Hematopoietic multipotent progenitor cell treated with erythropoietin and hydrocortisone succinate and interleukin-3 and kit ligand, for 17 days (in vitro differentiated cells): ENCODE data around the gene CACNA2D1.
"Not testable (repeated sequence)": the region's sequence is repeated elsewhere in the genome, so short reads cannot be mapped to it uniquely, and the experiment has no call there.

Source experiments
- DNase-seq: peaks from one replicate; pipeline ENCODE4 v3.0.0-alpha.2; 2015; ENCODE audit warnings: low spot score

The CACNA2D1 gene

DNA sequence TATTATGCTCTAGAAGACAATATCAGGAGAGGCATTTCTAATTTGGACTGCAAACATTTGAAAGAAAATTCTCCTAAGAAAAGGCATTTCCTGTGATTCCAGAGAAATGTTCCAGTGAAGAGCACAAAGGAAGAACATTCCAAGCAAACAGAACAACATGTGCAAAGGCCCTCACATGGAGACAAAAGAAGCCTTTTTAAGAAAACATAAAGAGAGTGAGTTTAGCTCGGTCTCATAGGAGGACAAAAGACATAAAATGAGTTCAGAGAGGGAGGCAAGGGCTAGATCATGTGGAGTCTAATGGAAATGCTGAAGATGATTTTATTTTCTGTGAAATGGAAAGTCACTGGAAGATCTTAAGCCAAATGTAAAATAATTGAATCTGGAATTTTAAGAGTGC lies 404.0 kb downstream of the CACNA2D1 start:
- DNase-seq = no peak

GRCh38 chr7:82036146-82036886 lies 407.3 kb downstream of the CACNA2D1 start:
- DNase-seq = no peak

DNA sequence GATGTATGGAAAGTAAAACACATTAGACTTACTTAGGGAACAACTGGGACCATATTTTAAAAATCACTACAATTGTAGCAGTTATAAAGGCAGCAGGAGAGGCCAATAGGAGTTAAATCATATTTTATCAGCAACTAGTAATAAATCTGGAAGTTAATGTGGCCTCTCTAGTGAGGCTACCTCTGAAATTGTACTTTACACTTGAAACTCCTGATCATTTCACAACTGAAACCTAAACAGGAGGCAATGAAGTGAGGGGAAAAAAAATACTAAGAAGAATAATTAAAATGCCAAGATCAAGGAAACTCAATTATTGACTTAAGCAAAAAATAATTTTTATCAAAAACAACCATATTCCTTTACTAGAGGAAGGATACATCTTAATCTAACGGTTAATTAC lies 408.1 kb downstream of the CACNA2D1 start:
- no peak for DNase-seq

GRCh38 chr7:82032901-82033300 lies 410.7 kb downstream of the CACNA2D1 start:
- DNase-seq = no peak

DNA sequence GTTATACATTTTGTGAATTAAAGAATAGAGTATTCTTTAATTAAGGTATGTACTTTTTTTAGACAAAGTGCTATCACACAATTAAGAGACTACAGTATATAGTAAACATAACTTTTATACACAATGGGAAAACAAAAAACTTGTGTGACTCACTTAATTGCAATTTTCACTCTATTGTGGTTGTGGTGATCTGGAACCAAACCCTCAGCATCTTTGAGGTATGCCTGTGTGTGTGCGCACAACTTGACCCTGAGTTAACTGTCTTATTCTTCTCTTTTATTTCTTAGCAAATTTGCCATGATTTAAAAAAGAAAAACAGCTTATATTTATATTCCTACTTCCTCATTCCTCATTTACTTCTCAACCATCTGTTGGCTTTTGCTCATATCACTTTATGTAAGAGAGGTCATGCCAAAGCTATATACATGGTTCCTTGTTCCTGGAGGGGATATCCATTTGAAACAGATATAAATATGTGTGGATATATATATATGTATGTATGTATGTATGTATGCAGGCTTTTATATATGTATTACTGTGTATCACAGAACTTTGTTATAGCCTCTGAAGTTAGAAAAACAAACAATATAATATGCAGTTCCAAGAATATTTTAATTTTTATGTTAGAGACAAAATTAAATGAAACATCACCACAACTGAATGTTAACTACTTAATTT lies 414.2 kb downstream of the CACNA2D1 start:
- DNase-seq = no peak

DNA sequence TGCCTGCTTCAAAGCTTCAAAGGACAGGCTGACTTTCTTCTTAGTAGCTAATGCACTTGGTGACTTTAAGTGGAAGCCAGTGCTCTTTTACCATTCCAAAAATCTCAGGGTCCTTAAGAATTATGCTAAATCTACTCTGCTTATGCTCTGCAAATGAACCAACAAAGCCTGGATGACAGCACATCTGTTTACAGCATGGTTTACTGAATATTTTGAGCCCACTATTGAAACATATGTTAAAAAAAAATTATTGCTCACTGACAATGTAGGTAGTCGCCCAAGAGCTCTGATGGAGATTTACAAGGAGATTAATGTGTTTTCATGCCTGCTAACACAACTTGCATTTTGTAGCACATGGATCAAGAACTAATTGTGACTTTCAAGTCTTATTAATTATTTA lies 415.5 kb downstream of the CACNA2D1 start:
- no peak for DNase-seq

DNA sequence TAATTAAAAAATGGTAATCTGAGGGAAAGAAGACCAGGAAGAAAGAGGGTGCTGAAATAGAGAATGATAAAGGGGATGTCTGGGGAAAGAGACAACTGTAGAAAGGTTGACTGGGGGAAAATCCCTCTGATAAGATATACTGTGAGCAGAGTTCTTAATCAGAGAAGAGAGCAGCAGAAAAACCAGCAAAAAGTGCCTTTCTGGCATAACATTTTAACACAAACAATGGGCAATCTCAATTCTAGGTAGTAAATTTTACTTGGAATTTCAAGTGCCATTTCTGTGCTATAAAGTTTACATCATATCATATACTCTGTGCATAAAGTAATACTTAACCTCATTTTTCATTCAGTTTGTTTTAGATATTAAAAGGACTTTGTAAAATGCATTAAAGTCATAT lies 421.9 kb downstream of the CACNA2D1 start:
- no peak for DNase-seq

DNA sequence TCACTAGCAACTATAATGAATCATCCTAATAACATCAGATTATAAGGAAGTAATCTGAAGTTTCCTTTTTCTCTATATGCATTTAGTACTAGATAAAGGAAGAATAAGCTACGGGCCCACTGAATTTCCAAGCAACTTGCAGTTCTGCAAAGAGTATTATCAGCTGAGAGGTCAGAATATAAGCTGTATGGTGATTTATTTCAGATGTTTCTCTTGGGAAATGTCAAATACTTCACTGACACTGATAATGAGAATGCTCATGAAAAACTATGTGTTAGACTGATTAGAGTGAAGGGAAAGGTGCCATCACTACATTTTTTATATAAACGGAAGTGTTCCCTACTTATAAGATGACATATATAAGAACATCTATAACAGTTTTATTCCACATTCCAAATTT lies 422.5 kb downstream of the CACNA2D1 start:
- no peak for DNase-seq

GRCh38 chr7:82019551-82020475 lies 423.8 kb downstream of the CACNA2D1 start:
- no peak for DNase-seq

GRCh38 chr7:82018226-82018625 lies 425.4 kb downstream of the CACNA2D1 start:
- no peak for DNase-seq

GRCh38 chr7:82017334-82017943 lies 426.1 kb downstream of the CACNA2D1 start:
- DNase-seq = no peak

- DNase-seq = no peak
Observed at GRCh38 chr7:82015751-82016150, 427.8 kb downstream of the CACNA2D1 start.

DNA sequence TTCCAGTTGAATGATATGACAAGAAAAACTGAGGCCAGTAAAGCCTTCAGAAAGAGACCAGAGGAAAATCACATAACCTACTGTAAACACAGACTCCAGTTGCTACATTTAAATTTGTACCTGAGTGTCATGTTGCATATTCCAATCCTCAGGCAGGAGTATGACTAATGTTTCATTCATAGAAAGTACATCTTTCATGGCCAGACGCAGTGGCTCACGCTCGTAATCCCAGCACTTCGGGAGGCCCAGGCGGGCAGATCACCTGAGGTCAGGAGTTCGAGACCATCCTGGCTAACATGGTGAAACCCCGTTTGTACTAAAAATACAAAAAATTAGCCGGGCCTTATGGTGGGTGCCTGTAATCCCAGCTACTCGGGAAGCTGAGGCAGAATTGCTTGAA lies 429.0 kb downstream of the CACNA2D1 start:
- not testable (repeated sequence) for DNase-seq

DNA sequence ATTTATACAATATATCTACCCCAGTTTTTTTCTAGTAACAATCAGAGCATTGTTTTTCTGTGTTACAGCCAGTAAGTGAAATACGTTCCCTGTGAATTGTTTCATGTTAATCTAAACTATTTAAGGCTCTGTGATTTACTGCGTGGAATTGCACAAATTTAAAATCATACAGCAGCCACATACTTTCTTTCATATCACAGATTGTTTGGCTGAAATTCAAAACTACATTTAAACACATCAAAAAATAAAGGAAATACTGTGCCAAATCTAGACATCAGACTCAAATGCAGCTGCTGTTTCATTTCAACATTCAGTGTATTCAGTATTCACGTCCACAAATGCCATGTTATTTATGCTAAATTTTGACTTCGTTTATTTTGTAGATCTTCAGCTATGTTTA lies 431.1 kb downstream of the CACNA2D1 start:
- DNase-seq = no peak

DNA sequence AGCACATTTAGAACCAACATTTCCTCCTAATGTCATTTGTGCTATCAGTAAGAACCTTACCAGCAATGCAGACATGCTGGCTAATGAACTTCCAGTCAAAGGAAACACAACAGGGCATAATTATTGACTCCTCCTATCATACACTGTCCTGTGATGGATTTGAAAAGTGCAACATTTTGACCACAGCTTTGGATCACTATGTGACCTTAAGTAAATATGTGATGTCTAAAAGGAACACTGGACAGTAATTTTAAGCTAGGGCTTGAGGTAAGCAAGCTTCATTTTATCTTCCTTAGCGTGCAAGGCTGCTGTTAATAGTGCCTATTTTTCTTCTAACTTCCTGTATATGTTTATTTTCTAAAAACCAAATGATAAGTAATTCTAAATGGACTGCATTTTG lies 433.2 kb downstream of the CACNA2D1 start:
- no peak for DNase-seq

- DNase-seq = no peak
Observed at GRCh38 chr7:82007315-82007714, 436.3 kb downstream of the CACNA2D1 start.

- DNase-seq = no peak
Observed at GRCh38 chr7:82005056-82005455, 438.5 kb downstream of the CACNA2D1 start.

DNA sequence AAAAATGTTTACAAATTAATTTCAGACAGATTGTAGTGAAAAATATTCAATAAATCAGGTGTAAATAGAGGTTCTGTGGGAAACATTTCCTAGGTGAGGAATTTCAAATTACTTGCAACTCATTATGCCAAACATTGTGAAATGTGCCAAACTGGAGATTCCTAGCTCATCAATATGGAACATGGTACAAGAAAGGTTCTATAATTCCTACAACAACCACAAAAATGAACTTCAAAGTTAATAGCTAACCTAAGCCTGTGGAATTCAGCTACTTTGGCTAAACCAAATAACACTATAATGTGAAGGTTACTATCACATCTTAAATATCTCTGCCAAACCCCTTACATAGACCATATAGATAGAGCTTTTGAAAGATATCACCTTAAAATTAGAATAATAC lies 450.4 kb downstream of the CACNA2D1 start:
- DNase-seq = no peak

- no peak for DNase-seq
Observed at GRCh38 chr7:81990395-81990794, 453.2 kb downstream of the CACNA2D1 start.

DNA sequence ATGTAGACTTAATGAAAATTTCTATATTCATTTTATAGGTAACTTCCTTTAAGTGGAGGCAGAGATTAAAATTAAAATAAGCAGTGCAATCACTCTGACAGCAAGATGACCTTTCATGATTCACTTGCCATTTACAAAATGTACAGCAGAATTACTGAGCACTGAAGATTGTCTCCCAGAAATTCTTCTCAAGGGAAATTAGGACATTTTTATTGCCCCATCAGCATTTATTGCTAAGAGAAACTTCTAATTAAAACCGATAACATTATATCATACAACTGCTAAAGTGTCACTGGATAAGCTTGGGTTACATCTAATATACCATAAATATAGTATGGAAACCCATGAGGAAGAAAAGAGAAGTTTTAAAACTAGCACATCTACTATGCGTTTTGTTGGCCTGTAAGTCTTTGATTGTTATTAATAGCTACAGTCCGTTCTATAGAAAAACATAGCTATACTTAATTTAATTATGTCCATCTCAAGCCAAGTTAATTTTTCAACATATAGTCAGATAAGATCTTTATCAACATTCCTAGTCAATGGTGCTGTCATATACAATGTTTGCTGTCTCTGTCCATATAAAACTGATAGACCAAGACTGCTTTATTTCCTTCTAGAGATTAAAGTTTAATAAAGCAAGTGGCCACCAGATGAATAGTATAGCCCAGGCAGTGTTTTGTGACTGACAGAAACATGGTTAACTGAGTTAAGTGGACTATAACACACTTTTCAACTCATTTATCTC lies 456.7 kb downstream of the CACNA2D1 start:
- DNase-seq = no peak

GRCh38 chr7:81983406-81983805 lies 460.2 kb downstream of the CACNA2D1 start:
- no peak for DNase-seq

- DNase-seq = no peak
Observed at GRCh38 chr7:81973117-81973516, 470.5 kb downstream of the CACNA2D1 start.
